ENCODE measurements around the gene KRT17. TPM values are rescaled to one million over a fixed set of nuclear protein-coding genes. Genes with fewer than 3 reads are reported as not detected.

Gene KRT17
- total and polyA plus RNA-seq, 9 of the 15 experiments (the other 6 are each of a cell fraction or from before 2014, with no cell fraction given), result 0.23 to 0.25 TPM; not detected in 7

DNA sequence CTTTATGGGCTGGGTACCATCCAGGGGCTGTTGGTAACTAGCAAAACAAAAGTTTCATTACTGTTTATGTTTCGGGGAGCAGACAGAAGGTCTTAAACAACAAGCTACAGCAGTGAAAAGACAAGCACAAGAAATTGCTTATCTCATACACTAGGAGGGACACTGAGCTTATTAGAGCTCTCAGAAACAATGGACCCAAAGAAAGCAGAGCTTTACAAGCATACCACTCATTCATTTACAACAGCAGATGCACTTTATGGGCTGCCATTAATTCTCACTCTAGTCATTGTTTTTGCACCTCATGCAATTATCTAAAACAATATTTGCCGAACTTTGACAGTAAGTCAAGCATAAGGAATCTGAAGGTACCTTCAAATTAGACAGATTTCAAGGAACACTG, 21.9 kb downstream of the KRT17 start:
- no peaks in the 10 kb centered on the region; the same call in 1 of the 2 replicates for H4K20me1 ChIP-seq (replicated peaks; ENCODE audit: control insufficient read depth, insufficient read depth, low read length)
- no peak for ATAC-seq
- H3K4me2 ChIP-seq (ENCODE audit: insufficient read depth, low read length), result no peak overlapping the region
- POLR2A ChIA-PET, result interaction anchor here (0.7 kb wide), 1 partner anchor 138 kb away, joined by 3 read pairs; no protein-coding TSS in a partner anchor
- H3K4me1 ChIP-seq (replicated peaks in 1 of 2; ENCODE audit: control insufficient read depth in 2 of 2, insufficient read depth in 2 of 2, low read length in 2 of 2), result no peaks in the 10 kb centered on the region
- no peaks in the 10 kb centered on the region for H3K79me2 ChIP-seq (ENCODE audit: control insufficient read depth, insufficient read depth, low read length)
- peaks cover 3% of the 10 kb centered on the region for H3K9me3 ChIP-seq (replicated peaks; ENCODE audit: control insufficient read depth, insufficient read depth, low read depth, low read length)
- H2AFZ ChIP-seq (ENCODE audit: low read depth, low read length), result no peak overlapping the region
- no peaks in the 10 kb centered on the region for H3K9me1 ChIP-seq (ENCODE audit: control insufficient read depth, insufficient read depth, low read length)
- intact Hi-C loops (cut with micrococcal nuclease) (no loop called here), in situ Hi-C loops (cut with MboI) (no loop called here)
- H3K27me3 ChIP-seq (ENCODE audit: control insufficient read depth in 2 of 2, insufficient read depth in 2 of 2, low read length in 2 of 2), result peaks cover 5 to 13% of the 10 kb centered on the region in 2 experiments; a peak in 4 of 5 replicates
- H3K4me3 ChIP-seq, result no peak overlapping the region
- BruUV-seq (replicated peaks), result no TSS peak
- no peak for DNase-seq (ENCODE audit: extremely low read depth in 1 of 4, low spot score in 3 of 4)
- FAIRE-seq, result no peak
- H3K27ac ChIP-seq (ENCODE audit: extremely low read depth, low read depth, low read length), result no peak overlapping the region
- no peaks in the 10 kb centered on the region for H3K36me3 ChIP-seq (ENCODE audit: control insufficient read depth, insufficient read depth, low read length)
- CTCF ChIA-PET (ENCODE audit: low intra/inter-chr PET ratio), result no interaction called here
- H3K9ac ChIP-seq (ENCODE audit: insufficient read depth in 1 of 2, low read depth in 2 of 2, low read length in 2 of 2), result no peak overlapping the region
- TF ChIP-seq CAMTA2 (CRISPR knock-in tag; conservative IDR thresholded peaks at IDR 0.05) (no peak), ZFP36 (IDR thresholded peaks at IDR 0.05; ENCODE audit: low read depth, low read length, partially characterized antibody) (no peak), ZNF584 (CRISPR knock-in tag; IDR thresholded peaks at IDR 0.05; ENCODE audit: low read depth) (no peak), SMAD3 (CRISPR knock-in tag; conservative IDR thresholded peaks at IDR 0.05) (no peak), ZNF408 (CRISPR knock-in tag; IDR thresholded peaks at IDR 0.05; ENCODE audit: low read depth) (no peak), BDP1 (IDR thresholded peaks at IDR 0.05; ENCODE audit: insufficient read depth, insufficient read length) (no peak)
- TF ChIP-seq, protein P1, sequence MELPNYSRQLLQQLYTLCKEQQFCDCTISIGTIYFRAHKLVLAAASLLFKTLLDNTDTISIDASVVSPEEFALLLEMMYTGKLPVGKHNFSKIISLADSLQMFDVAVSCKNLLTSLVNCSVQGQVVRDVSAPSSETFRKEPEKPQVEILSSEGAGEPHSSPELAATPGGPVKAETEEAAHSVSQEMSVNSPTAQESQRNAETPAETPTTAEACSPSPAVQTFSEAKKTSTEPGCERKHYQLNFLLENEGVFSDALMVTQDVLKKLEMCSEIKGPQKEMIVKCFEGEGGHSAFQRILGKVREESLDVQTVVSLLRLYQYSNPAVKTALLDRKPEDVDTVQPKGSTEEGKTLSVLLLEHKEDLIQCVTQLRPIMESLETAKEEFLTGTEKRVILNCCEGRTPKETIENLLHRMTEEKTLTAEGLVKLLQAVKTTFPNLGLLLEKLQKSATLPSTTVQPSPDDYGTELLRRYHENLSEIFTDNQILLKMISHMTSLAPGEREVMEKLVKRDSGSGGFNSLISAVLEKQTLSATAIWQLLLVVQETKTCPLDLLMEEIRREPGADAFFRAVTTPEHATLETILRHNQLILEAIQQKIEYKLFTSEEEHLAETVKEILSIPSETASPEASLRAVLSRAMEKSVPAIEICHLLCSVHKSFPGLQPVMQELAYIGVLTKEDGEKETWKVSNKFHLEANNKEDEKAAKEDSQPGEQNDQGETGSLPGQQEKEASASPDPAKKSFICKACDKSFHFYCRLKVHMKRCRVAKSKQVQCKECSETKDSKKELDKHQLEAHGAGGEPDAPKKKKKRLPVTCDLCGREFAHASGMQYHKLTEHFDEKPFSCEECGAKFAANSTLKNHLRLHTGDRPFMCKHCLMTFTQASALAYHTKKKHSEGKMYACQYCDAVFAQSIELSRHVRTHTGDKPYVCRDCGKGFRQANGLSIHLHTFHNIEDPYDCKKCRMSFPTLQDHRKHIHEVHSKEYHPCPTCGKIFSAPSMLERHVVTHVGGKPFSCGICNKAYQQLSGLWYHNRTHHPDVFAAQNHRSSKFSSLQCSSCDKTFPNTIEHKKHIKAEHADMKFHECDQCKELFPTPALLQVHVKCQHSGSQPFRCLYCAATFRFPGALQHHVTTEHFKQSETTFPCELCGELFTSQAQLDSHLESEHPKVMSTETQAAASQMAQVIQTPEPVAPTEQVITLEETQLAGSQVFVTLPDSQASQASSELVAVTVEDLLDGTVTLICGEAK (IDR thresholded peaks at IDR 0.05), result no peak
- TF ChIP-seq, protein P1 (CRISPR knock-in tag; IDR thresholded peaks at IDR 0.05), result no peak
- 3% methylated on average over 2 of the region's 2 CpGs for WGBS (ENCODE audit: insufficient coverage, low coverage, missing lambda C conversion rate)
